HT-29 (cell line): ENCODE data around the gene ZMAT3. TPM values are rescaled to one million over a fixed set of nuclear protein-coding genes. Genes with fewer than 3 reads are reported as not detected.
"Not testable (repeated sequence)": the region's sequence is repeated elsewhere in the genome, so short reads cannot be mapped to it uniquely, and the experiment has no call there.

Experiments
- DNase-seq: peaks from one replicate; pipeline ENCODE4 v3.0.0-alpha.2; 2015; ENCODE audit warnings: low spot score
- total RNA-seq: library from RNA; depleted of rRNA; stranded (reverse); fragments of >200 nt; shearing (Covaris generic); gene quantifications from 2 replicates; pipeline ENCODE4 v1.2.3, GENCODE V29; 2014; rRNA removed

ZMAT3 gene
- 0.89 and 2.1 TPM in 2 replicates for total RNA-seq

- peak; percentile 77 for DNase-seq
These were observed at the start of gene ZMAT3 for GRCh38 chr3:179071323-179072099. Gene ZMAT3, minus strand, starts transcription at chr3:179071809. Its CDS starts 4,057 bp downstream, at chr3:179067752.

- no peak for DNase-seq
These were observed 45.2 kb upstream of the ZMAT3 start for GRCh38 chr3:179116816-179117215.

GRCh38 chr3:179115444-179115843, 43.8 kb upstream of the ZMAT3 start:
- not testable (repeated sequence) for DNase-seq

- DNase-seq = no peak
These were observed 42.3 kb upstream of the ZMAT3 start for GRCh38 chr3:179113903-179114302.

- no peak for DNase-seq
These were observed 36.5 kb upstream of the ZMAT3 start for GRCh38 chr3:179108086-179108485.

GRCh38 chr3:179107617-179108016, 36.0 kb upstream of the ZMAT3 start:
- no peak for DNase-seq

GRCh38 chr3:179105881-179106280, 34.3 kb upstream of the ZMAT3 start:
- no peak for DNase-seq

- no peak for DNase-seq
These were observed 29.0 kb upstream of the ZMAT3 start for GRCh38 chr3:179100652-179101051.

GRCh38 chr3:179098388-179099077, 26.9 kb upstream of the ZMAT3 start:
- DNase-seq = no peak

GRCh38 chr3:179093807-179094206, 22.2 kb upstream of the ZMAT3 start:
- DNase-seq = no peak

- no peak for DNase-seq
These were observed 19.5 kb upstream of the ZMAT3 start for GRCh38 chr3:179091113-179091512.

GRCh38 chr3:179088306-179088705, 16.7 kb upstream of the ZMAT3 start:
- DNase-seq = no peak

- DNase-seq = no peak
These were observed 12.4 kb upstream of the ZMAT3 start for GRCh38 chr3:179083977-179084376.

GRCh38 chr3:179082416-179082815, 10.8 kb upstream of the ZMAT3 start:
- DNase-seq = no peak

GRCh38 chr3:179081885-179082284, 10.3 kb upstream of the ZMAT3 start:
- no peak for DNase-seq

- no peak for DNase-seq
These were observed 7.9 kb upstream of the ZMAT3 start for GRCh38 chr3:179079537-179079936.

- DNase-seq = no peak
These were observed 4.8 kb upstream of the ZMAT3 start for GRCh38 chr3:179076243-179077027.

- no peak for DNase-seq
These were observed 3.0 kb upstream of the ZMAT3 start for GRCh38 chr3:179074656-179075055.

GRCh38 chr3:179073816-179074215, 2.2 kb upstream of the ZMAT3 start:
- DNase-seq = no peak

GRCh38 chr3:179072100-179072438, 460 bp upstream of the ZMAT3 start:
- no peak for DNase-seq

- no peak for DNase-seq
These were observed 634 bp downstream of the ZMAT3 start for GRCh38 chr3:179071027-179071322.

GRCh38 chr3:179069762-179070390, 1.7 kb downstream of the ZMAT3 start:
- DNase-seq = no peak
